BJ (cell line): Measurements from ENCODE around the gene PRKAR1B. TPM values are rescaled to one million over a fixed set of nuclear protein-coding genes. Genes with fewer than 3 reads are reported as not detected.

ENCODE experiments used
- CTCF ChIA-PET: fragments of 350-600 bp; formaldehyde crosslinking; extraction: SDS; loops from one replicate; lab custom pipeline; 2021; ENCODE audit warnings: antibody characterized with exemption, inconsistent platforms; lab: Yijun Ruan, JAX
- POLR2A ChIA-PET: fragments of 300-600 bp; sonication (Branson Sonifier 250); formaldehyde crosslinking; extraction: SDS; loops from one replicate; lab custom pipeline; 2021; ENCODE audit warnings: antibody characterized with exemption; lab: Charles Lee
- DNase-seq: peaks from one replicate; pipeline ENCODE4 v3.0.0-alpha.2; 2011; ENCODE audit warnings: low read depth
- H3K27me3 ChIP-seq: 2 replicates; pipeline ENCODE4 v1.6.0; 2011; ENCODE audit warnings: low read length; ENCODE audit not compliant: control insufficient read depth, insufficient read depth
- H3K36me3 ChIP-seq: 2 replicates; pipeline ENCODE4 v1.5.1; 2011; ENCODE audit warnings: low read length; ENCODE audit not compliant: control insufficient read depth, insufficient read depth
- H3K4me3 ChIP-seq: 2 replicates; pipeline ENCODE4 v1.5.1; 2011; ENCODE audit warnings: low read depth, mild to moderate bottlenecking, control low read depth, low read length
- polyA plus RNA-seq: library from polyadenylated mRNA; depleted of rRNA; stranded (reverse); fragments of >200 nt; gene quantifications from 2 replicates; pipeline ENCODE4 v1.2.3, GENCODE V29; 2011
- TF ChIP-seq, protein P1 (sequence below): IDR thresholded peaks from 2 replicates; pipeline ENCODE4 v1.5.1; 2011; ENCODE audit warnings: low read depth, mild to moderate bottlenecking, control low read depth, inconsistent platforms, low read length, moderate library complexity; ENCODE audit not compliant: insufficient read depth

The PRKAR1B gene
- polyA plus RNA-seq, 1 experiment = 7.4 TPM

DNA sequence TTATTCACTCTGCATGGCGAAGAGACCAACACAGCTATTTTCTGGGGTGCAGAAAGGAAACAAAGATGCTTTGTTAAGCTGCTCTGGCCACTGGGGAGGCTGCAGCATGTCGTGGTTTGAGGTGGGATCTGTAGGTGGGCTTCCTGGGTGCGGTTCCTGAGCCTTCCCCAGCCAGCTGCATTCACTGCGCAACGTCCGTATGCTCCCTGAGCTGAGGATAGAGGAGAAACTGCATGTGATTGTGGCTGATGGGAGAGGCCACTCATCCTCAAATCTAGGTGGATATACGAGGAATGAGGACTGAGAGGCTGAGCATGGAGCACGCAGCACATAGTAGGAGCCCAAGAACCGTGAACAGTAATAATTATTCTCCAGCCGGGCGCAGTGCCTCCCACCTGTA is 10.4 kb downstream of the PRKAR1B start:
- no peak for DNase-seq
- CTCF ChIA-PET = no interaction called here
- POLR2A ChIA-PET = no interaction called here

DNA sequence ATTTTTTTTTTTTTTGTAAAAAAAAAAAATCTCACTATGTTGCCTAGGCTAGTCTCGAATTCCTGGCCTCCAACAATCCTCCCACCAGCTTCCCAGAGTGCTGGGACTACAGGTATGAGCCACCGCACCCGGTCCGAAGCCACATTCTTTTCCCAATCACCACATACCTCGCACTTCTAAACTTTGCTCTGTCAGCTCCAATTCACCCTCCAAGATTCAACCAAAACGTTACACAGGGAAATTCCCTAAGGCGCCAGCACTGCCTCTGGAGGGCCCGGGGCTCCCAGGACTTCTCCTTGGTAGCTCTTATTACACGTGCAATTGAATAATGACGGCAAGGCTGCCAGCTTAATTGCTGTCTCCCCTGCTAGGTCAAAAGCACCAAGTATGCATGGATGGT is 10.9 kb downstream of the PRKAR1B start:
- POLR2A ChIA-PET = no interaction called here
- no peaks in the 10 kb centered on the region for H3K36me3 ChIP-seq
- TF ChIP-seq, protein P1, sequence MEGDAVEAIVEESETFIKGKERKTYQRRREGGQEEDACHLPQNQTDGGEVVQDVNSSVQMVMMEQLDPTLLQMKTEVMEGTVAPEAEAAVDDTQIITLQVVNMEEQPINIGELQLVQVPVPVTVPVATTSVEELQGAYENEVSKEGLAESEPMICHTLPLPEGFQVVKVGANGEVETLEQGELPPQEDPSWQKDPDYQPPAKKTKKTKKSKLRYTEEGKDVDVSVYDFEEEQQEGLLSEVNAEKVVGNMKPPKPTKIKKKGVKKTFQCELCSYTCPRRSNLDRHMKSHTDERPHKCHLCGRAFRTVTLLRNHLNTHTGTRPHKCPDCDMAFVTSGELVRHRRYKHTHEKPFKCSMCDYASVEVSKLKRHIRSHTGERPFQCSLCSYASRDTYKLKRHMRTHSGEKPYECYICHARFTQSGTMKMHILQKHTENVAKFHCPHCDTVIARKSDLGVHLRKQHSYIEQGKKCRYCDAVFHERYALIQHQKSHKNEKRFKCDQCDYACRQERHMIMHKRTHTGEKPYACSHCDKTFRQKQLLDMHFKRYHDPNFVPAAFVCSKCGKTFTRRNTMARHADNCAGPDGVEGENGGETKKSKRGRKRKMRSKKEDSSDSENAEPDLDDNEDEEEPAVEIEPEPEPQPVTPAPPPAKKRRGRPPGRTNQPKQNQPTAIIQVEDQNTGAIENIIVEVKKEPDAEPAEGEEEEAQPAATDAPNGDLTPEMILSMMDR = no peak
- H3K27me3 ChIP-seq = no peaks in the 10 kb centered on the region; the same call in 1 of the 2 replicates
- H3K4me3 ChIP-seq = no peak overlapping the region
- CTCF ChIA-PET = no interaction called here
- no peak for DNase-seq

More for the DNA sequence above, 10.4 kb downstream of the PRKAR1B start:
- TF ChIP-seq, protein P1 = no peak
- H3K36me3 ChIP-seq = no peaks in the 10 kb centered on the region
- no peaks in the 10 kb centered on the region; the same call in 1 of the 2 replicates for H3K27me3 ChIP-seq
- H3K4me3 ChIP-seq = no peak overlapping the region

DNA sequence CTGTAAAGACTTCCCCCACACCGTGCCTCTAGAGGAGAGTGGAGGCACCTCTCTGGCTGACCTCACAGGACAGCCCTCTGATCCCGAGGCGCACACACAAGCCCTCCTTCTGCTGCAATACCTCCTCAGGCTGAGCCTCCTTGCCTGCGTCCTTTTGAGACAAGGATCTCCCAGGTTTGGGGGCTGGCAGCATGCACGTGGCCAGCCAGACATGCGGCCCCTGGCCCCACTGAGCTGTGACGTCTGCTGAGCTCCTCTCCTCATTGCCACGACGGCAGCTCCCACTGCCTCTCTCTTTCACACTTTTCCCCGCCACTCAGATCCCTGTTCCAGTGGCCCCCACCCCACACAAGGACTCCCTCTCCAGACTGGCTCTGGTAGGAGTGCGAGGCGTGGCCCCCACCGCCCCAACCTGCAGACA is 12.8 kb downstream of the PRKAR1B start:
- ChIA-PET POLR2A (no interaction called here), CTCF (no interaction called here)
- DNase-seq = no peak
- no peak overlapping the region for H3K4me3 ChIP-seq
- no peaks in the 10 kb centered on the region; the same call in 1 of the 2 replicates for H3K27me3 ChIP-seq
- TF ChIP-seq, protein P1 = no peak
- H3K36me3 ChIP-seq = no peaks in the 10 kb centered on the region

DNA sequence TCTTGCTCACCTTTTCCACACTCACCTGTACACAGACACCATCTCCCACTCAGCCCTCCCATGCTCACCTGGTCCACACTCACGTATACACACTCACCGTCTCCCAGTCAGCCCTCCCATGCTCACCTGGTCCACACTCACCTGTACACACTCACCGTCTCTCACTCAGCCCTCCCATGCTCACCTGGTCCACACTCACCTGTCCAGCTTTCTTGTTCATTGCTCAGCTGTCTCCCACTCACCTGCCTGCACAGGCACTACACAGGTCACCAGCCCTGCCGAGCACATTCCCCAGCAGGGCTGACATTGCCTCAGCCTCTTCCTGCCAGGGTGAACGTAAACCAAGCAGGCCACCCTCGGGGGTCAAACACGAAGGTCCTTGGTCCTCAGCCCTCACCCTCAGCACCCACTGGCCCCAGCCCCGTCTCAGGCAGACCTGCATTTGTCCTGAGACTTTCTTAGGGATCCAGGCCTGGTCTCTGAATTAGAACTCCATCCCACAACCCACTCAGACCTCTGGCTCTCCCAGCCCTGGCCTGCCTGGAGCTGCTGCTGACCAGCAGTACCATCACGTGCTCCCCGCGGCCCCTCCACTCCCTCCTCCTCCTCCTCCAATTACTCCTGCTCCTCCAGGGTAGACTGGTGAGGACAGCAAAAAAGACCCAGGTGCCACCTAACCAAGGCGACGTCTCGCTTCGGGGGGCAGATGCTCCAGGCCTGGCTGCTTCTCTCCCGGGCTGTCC is 13.4 kb downstream of the PRKAR1B start:
- TF ChIP-seq, protein P1 = no peak
- DNase-seq = no peak
- Histone ChIP-seq H3K36me3 (no peaks in the 10 kb centered on the region), H3K27me3 (no peaks in the 10 kb centered on the region; the same call in 1 of the 2 replicates), H3K4me3 (no peak overlapping the region)
- CTCF ChIA-PET = no interaction called here
- POLR2A ChIA-PET = no interaction called here

DNA sequence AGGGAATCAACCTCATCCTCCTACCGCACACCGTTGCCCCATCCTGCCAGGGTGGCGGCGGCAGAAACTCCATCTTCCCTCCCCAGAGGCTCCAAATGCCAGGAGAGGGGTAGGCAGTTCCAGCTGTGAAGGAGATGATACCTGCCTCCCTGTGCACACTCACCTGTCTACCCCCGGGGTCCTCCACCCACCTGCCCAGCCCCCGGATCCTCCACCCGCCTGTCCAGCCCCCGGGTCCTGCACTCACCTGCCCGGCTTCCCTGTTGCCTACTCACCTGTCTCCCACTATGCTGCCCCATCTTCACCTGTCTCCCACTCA is 14.0 kb downstream of the PRKAR1B start:
- Histone ChIP-seq H3K27me3 (no peaks in the 10 kb centered on the region; the same call in 1 of the 2 replicates), H3K4me3 (no peak overlapping the region), H3K36me3 (no peaks in the 10 kb centered on the region)
- ChIA-PET POLR2A (no interaction called here), CTCF (interaction anchor here (0.7 kb wide), 1 partner anchor 80 kb away, joined by 3 read pairs; no protein-coding TSS in a partner anchor)
- TF ChIP-seq, protein P1 = no peak
- no peak for DNase-seq
